ENCODE data around the gene MGP. TPM values are rescaled to one million over a fixed set of nuclear protein-coding genes. Genes with fewer than 3 reads are reported as not detected.
A peak's percentile ranks its signal among the peaks of the same experiment; 100 is the strongest.

The MGP gene
- total and polyA plus RNA-seq, 2 experiments from 2014 or later: 1.1 TPM; not detected in 1

DNA sequence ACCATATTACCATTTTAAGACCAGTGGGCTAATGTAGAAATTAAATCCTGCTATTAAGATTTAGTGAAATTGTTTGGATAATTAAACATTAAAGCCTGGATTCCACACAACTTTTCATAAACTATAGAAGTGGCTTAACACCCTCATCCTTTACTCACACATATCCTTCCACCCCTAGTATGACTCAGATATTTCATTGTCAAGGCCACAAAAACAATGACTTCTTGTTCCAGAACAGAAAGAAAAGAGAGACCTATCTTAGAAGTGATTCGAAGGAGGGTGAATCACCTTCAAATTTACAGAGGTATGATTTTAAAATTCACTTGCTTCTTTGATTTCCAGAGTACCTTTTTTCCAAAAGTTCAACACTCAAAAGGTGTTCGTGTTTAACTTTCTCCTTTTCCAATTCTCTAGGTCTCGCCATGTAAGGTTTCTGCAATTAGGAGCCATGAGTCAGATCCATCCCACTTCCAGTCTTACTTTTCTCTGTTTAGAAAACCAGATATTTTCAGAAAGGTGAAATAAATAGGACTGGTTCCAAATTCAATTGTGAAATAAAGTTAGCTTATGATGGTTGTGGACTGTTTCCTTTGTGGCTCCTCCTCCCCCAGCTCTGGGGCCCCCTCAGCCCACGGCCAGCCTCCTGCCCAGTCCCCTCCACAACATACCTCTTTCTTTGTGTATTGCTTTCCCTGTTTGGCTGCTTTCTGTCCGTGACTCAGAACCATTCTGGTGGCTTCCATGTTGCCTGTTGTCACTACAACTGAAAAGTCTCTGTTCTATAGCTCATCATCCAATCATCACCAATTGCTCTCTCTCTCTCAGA is 24.6 kb upstream of the MGP start:
- Histone ChIP-seq H3K9me3 (ENCODE audit: low read depth) (no peaks in the 10 kb centered on the region), H3K27ac (no peak overlapping the region), H3K27me3 (no peaks in the 10 kb centered on the region), H3K4me3 (no peak overlapping the region), H3K36me3 (no peaks in the 10 kb centered on the region), H3K4me1 (ENCODE audit: low read depth) (peaks cover 2% of the 10 kb centered on the region)
- TF ChIP-seq CTCF (IDR thresholded peaks at IDR 0.05; ENCODE audit: low read depth, low read length): no peak
- peak in 1 of 2 donors; percentile 73 for DNase-seq (ENCODE audit: low read depth in 1 of 2, low spot score in 1 of 2)

DNA sequence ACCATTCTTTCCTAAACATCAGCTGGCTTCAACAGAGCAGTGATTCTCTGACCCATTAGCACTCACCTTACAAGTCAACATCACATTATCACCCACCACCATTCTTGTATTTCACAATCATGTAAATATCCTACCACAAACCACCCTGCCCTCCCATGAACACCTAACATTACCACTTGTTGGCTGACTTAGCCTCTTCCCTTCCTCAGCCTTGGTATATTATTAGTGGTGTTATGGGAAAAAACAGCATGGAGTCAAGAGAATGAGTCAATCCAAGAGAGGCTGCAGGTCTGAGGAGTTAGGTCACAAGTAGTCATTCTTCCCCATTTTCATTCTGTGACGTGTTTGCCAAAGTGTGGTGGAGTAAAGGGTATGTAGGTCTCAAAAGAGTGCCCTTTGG is 22.3 kb upstream of the MGP start:
- TF ChIP-seq CTCF (IDR thresholded peaks at IDR 0.05; ENCODE audit: low read depth, low read length): no peak
- H3K36me3 ChIP-seq: no peaks in the 10 kb centered on the region
- H3K27me3 ChIP-seq: no peaks in the 10 kb centered on the region
- DNase-seq (ENCODE audit: low read depth in 1 of 2, low spot score in 1 of 2): no peak
- peaks cover 4% of the 10 kb centered on the region for H3K4me1 ChIP-seq (ENCODE audit: low read depth)
- no peak overlapping the region for H3K27ac ChIP-seq
- H3K9me3 ChIP-seq (ENCODE audit: low read depth): no peaks in the 10 kb centered on the region
- H3K4me3 ChIP-seq: no peak overlapping the region

- no peak for TF ChIP-seq CTCF (IDR thresholded peaks at IDR 0.05; ENCODE audit: low read depth, low read length)
- Histone ChIP-seq H3K36me3 (no peaks in the 10 kb centered on the region), H3K27ac (no peak overlapping the region), H3K4me1 (ENCODE audit: low read depth) (peaks cover 4% of the 10 kb centered on the region), H3K9me3 (ENCODE audit: low read depth) (no peaks in the 10 kb centered on the region), H3K27me3 (no peaks in the 10 kb centered on the region), H3K4me3 (no peak overlapping the region)
- no peak for DNase-seq (ENCODE audit: low read depth in 1 of 2, low spot score in 1 of 2)
These were observed 20.5 kb upstream of the MGP start for GRCh38 chr12:14906114-14906513.

GRCh38 chr12:14905269-14906004 is 19.8 kb upstream of the MGP start:
- peak in 1 of 2 donors; percentile 67 for DNase-seq (ENCODE audit: low read depth in 1 of 2, low spot score in 1 of 2)
- no peaks in the 10 kb centered on the region for H3K36me3 ChIP-seq
- no peaks in the 10 kb centered on the region for H3K9me3 ChIP-seq (ENCODE audit: low read depth)
- H3K27ac ChIP-seq: no peak overlapping the region
- no peak for TF ChIP-seq CTCF (IDR thresholded peaks at IDR 0.05; ENCODE audit: low read depth, low read length)
- H3K4me3 ChIP-seq: no peak overlapping the region
- H3K4me1 ChIP-seq (ENCODE audit: low read depth): peaks cover 4% of the 10 kb centered on the region
- H3K27me3 ChIP-seq: no peaks in the 10 kb centered on the region

DNA sequence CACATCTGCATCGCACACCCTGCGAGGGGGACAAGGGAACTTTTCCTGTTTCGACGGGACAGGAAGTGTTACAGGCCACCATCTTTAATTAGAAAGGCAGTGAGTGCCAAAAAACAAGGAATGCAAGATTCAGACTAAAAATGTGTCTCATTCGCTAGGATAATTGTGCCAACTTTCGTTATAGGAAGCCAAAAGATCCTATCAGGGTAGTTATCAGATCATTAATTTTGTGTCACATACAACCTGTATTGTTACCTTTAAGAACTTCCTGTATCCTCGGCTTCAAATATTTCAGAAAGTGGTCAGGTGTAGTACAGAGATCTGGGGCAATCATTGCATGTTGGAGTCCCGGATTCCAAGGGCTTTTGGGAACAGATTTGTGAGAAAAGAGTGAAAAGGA is 19.2 kb upstream of the MGP start:
- Histone ChIP-seq H3K36me3 (no peaks in the 10 kb centered on the region), H3K9me3 (ENCODE audit: low read depth) (no peaks in the 10 kb centered on the region), H3K4me1 (ENCODE audit: low read depth) (peaks cover 4% of the 10 kb centered on the region), H3K27me3 (no peaks in the 10 kb centered on the region), H3K4me3 (no peak overlapping the region), H3K27ac (no peak overlapping the region)
- DNase-seq (ENCODE audit: low read depth in 1 of 2, low spot score in 1 of 2): no peak
- no peak for TF ChIP-seq CTCF (IDR thresholded peaks at IDR 0.05; ENCODE audit: low read depth, low read length)
